Esophagus muscularis mucosa (tissue), 4 donors: ENCODE measurements around the gene DUT. TPM values are rescaled to one million over a fixed set of nuclear protein-coding genes. Genes with fewer than 3 reads are reported as not detected.

Source experiments
- DNase-seq: peaks from one replicate; pipeline ENCODE4 v3.0.0-alpha.2; 2017; ENCODE audit errors: extremely low spot score
- H3K27ac ChIP-seq, 4 donors: fragments of 200-600 bp; sonication (generic); replicated peaks in 1 of 4; 1 replicate in 3 of 4; 2 replicates in 1 of 4; pipeline ENCODE4 v1.5.1; 2016 to 2019; ENCODE audit warnings: mild to moderate bottlenecking in 1 of 4
- H3K27me3 ChIP-seq, 4 donors: fragments of 200-600 bp; sonication (generic); one replicate each; pipeline versions ENCODE4 v1.5.1 to v1.6.0; 2016 to 2019
- H3K36me3 ChIP-seq, 4 donors: fragments of 200-600 bp; sonication (generic); one replicate each; pipeline ENCODE4 v1.5.1; 2016 to 2019
- H3K4me1 ChIP-seq, 4 donors: fragments of 200-600 bp; sonication (generic); one replicate each; pipeline ENCODE4 v1.5.1; 2016 to 2019
- H3K4me3 ChIP-seq, 4 donors: fragments of 200-600 bp; sonication (generic); 1 replicate in 2 of 4; 2 replicates in 2 of 4; pipeline ENCODE4 v1.5.1; 2016 to 2019; ENCODE audit warnings: mild to moderate bottlenecking in 4 of 4, moderate library complexity in 1 of 4
- H3K9me3 ChIP-seq, 4 donors: fragments of 200-600 bp; sonication (generic); 1 replicate in 3 of 4; 2 replicates in 1 of 4; pipeline ENCODE4 v1.5.1; 2016 to 2019
- CTCF ChIP-seq, 3 experiments: fragments of 200-600 bp in 2 of 3; fragments of 450-650 bp in 1 of 3; sonication (generic) in 2 of 3; IDR thresholded peaks; one replicate each; pipeline ENCODE4 v1.5.1; 2017 to 2019; ENCODE audit warnings: antibody characterized with exemption in 3 of 3, mild to moderate bottlenecking in 2 of 3, moderate library complexity in 1 of 3
- EP300 ChIP-seq: sonication (generic); formaldehyde crosslinking; IDR thresholded peaks from one replicate; pipeline ENCODE4 v1.6.1; 2017; ENCODE audit warnings: antibody characterized with exemption
- POLR2A ChIP-seq: fragments of 450-650 bp; IDR thresholded peaks from one replicate; pipeline ENCODE4 v1.6.1; 2017; ENCODE audit warnings: antibody characterized with exemption, moderate library complexity, mild to moderate bottlenecking, low read depth
- POLR2AphosphoS5 ChIP-seq, 2 donors: sonication (generic); formaldehyde crosslinking; IDR thresholded peaks; one replicate each; pipeline ENCODE4 v1.6.1; 2017; ENCODE audit warnings: antibody characterized with exemption in 2 of 2
- WGBS: methylation state at CpG from one replicate; pipeline ENCODE4 v1.1.5; 2018; 5-methylcytosine and 5-hydroxymethylcytosine counted together
- intact Hi-C: fragments of 100-400 bp; cut with DNase I; formaldehyde crosslinking; loops from one replicate; pipeline ENCODE4 v1.15.1; 2023
- total RNA-seq, 4 donors: library from RNA; depleted of rRNA; stranded (reverse); fragments of >200 nt; gene quantifications; one replicate each; pipeline versions ENCODE4 v1.1.0 to v1.2.1, GENCODE V29; 2016

DUT gene
- total RNA-seq, 4 donors from 2014 or later, result 82.0 to 121 (median 92.8) TPM

GRCh38 chr15:48366584-48367312 is 35.5 kb downstream of the DUT start:
- WGBS, result 52% methylated on average over 4 of the region's 4 CpGs
- peak overlapping the region in 2 of 4 donors; percentile 5 to 15 for H3K27ac ChIP-seq
- TF ChIP-seq POLR2A (no peak), POLR2AphosphoS5 (IDR thresholded peaks at IDR 0.05) (no peak), EP300 (no peak), CTCF (IDR thresholded peaks at IDR 0.05) (no peak)
- H3K9me3 ChIP-seq, result no peaks in the 10 kb centered on the region
- no peaks in the 10 kb centered on the region for H3K27me3 ChIP-seq
- no peak overlapping the region for H3K4me3 ChIP-seq
- intact Hi-C loops, result loop anchor here (10.0 kb wide), 1 partner anchor 438 kb away; no protein-coding TSS in a partner anchor
- DNase-seq, result no peak
- no peaks in the 10 kb centered on the region for H3K36me3 ChIP-seq
- H3K4me1 ChIP-seq, result no peaks in the 10 kb centered on the region

DNA sequence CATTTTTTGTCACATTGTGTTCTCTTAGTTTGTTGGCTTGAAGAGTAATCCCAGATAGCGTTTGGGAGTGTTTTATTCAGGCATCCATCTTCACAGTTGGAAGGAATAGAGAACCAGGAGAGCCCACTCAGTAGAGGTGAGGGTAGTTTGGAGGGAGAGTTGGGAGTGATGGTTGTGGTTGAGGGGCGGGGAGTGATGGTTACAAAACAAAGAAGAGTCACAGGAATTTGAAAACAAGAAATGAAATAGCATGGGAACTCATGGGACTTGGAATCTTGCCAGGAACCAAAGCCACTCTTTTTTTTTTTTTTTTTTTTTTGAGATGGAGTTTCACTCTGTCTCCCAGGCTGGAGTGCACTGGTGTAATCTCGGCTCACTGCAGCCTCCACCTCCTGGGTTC is 36.3 kb downstream of the DUT start:
- Histone ChIP-seq H3K27me3 (no peaks in the 10 kb centered on the region), H3K4me1 (no peaks in the 10 kb centered on the region), H3K4me3 (no peak overlapping the region), H3K9me3 (no peaks in the 10 kb centered on the region), H3K36me3 (no peaks in the 10 kb centered on the region), H3K27ac (peak overlapping the region in 1 of 4 donors; percentile 26)
- no peak for DNase-seq
- WGBS, result 61% methylated on average over 3 of the region's 3 CpGs
- intact Hi-C loops, result loop anchor here (10.0 kb wide), 1 partner anchor 437 kb away; no protein-coding TSS in a partner anchor
- TF ChIP-seq CTCF (IDR thresholded peaks at IDR 0.05), result no peak
- TF ChIP-seq POLR2A, result no peak
- TF ChIP-seq EP300, result no peak
- TF ChIP-seq POLR2AphosphoS5 (IDR thresholded peaks at IDR 0.05), result no peak

- no peak overlapping the region for H3K4me3 ChIP-seq
- no peak for TF ChIP-seq CTCF (IDR thresholded peaks at IDR 0.05)
- no peak for TF ChIP-seq EP300
- no peak for TF ChIP-seq POLR2A
- no peak for TF ChIP-seq POLR2AphosphoS5 (IDR thresholded peaks at IDR 0.05)
- H3K4me1 ChIP-seq, result no peaks in the 10 kb centered on the region
- no peaks in the 10 kb centered on the region for H3K36me3 ChIP-seq
- no peak overlapping the region for H3K27ac ChIP-seq
- no peaks in the 10 kb centered on the region for H3K27me3 ChIP-seq
- intact Hi-C loops, result no loop called here
- H3K9me3 ChIP-seq, result no peaks in the 10 kb centered on the region
- DNase-seq, result no peak
- whole genome bisulfite sequencing, result 76% methylated on average over 3 of the region's 3 CpGs
Observed at GRCh38 chr15:48370460-48370859, 39.2 kb downstream of the DUT start.

GRCh38 chr15:48371550-48371949 is 40.3 kb downstream of the DUT start:
- WGBS, result 39% methylated on average over 2 of the region's 2 CpGs
- DNase-seq, result no peak

More at GRCh38 chr15:48371550-48371949, 40.3 kb downstream of the DUT start:
- H3K27ac ChIP-seq, result no peak overlapping the region
- no peaks in the 10 kb centered on the region for H3K9me3 ChIP-seq
- H3K36me3 ChIP-seq, result no peaks in the 10 kb centered on the region
- H3K27me3 ChIP-seq, result no peaks in the 10 kb centered on the region
- TF ChIP-seq POLR2AphosphoS5 (IDR thresholded peaks at IDR 0.05), result no peak
- TF ChIP-seq EP300, result no peak
- TF ChIP-seq POLR2A, result no peak
- TF ChIP-seq CTCF (IDR thresholded peaks at IDR 0.05), result no peak
- intact Hi-C loops, result no loop called here
- no peak overlapping the region for H3K4me3 ChIP-seq
- H3K4me1 ChIP-seq, result no peaks in the 10 kb centered on the region
